ENCODE results near the gene CERS6.

Gene CERS6

DNA sequence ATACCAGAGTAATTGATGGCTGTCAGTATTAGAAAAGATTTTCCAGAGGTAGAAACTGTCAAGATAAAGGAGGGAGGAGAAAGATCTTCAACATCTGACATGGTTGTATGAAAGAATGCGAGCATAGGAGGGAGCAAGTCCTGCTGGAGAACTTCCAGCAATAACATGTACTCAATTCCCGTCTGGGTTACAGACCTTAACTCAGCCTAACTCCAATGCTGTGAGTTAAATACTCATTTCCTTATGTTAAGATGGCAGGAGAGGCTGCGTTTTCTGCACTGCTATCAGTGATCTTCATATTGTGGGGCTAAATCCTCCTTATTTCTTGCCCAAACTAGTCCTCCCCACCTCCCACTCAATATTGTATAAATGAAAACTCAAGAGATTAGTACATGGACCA is 6.7 kb upstream of the CERS6 start:
- Histone ChIP-seq H3K4me3 (ENCODE audit: low read depth, low read length) (no peak overlapping the region), H3K4me1 (ENCODE audit: control insufficient read depth, insufficient read depth, low read length) (no peaks in the 10 kb centered on the region), H3K36me3 (ENCODE audit: control insufficient read depth in 2 of 2, insufficient read depth in 1 of 2, low read length in 2 of 2) (no peaks in the 10 kb centered on the region), H3K27ac (ENCODE audit: extremely low read depth, low read depth, low read length) (no peak overlapping the region), H3K9me3 (ENCODE audit: control insufficient read depth, insufficient read depth, low read depth, low read length) (no peaks in the 10 kb centered on the region)
- ChIA-PET POLR2A (no interaction called here), CTCF (no interaction called here)
- TF ChIP-seq ZBTB48 (tag by site-specific recombination; IDR thresholded peaks at IDR 0.05): no peak
- no peak for TF ChIP-seq ZNF223 (tag by site-specific recombination; IDR thresholded peaks at IDR 0.05)
- TF ChIP-seq ZNF416 (tag by site-specific recombination; IDR thresholded peaks at IDR 0.05): no peak
- no peak for TF ChIP-seq ZNF558 (tag by site-specific recombination; IDR thresholded peaks at IDR 0.05)
- TF ChIP-seq ZNF202 (tag by site-specific recombination; IDR thresholded peaks at IDR 0.05; ENCODE audit: borderline replicate concordance): no peak
- no peak for TF ChIP-seq ZNF174 (tag by site-specific recombination; IDR thresholded peaks at IDR 0.05)
- no peak for TF ChIP-seq HOXC10 (CRISPR knock-in tag; IDR thresholded peaks at IDR 0.05)
- TF ChIP-seq ZNF184 (tag by site-specific recombination; IDR thresholded peaks at IDR 0.05): no peak
- no peak for TF ChIP-seq ZNF10 (tag by site-specific recombination; IDR thresholded peaks at IDR 0.05)
- TF ChIP-seq, protein P1, sequence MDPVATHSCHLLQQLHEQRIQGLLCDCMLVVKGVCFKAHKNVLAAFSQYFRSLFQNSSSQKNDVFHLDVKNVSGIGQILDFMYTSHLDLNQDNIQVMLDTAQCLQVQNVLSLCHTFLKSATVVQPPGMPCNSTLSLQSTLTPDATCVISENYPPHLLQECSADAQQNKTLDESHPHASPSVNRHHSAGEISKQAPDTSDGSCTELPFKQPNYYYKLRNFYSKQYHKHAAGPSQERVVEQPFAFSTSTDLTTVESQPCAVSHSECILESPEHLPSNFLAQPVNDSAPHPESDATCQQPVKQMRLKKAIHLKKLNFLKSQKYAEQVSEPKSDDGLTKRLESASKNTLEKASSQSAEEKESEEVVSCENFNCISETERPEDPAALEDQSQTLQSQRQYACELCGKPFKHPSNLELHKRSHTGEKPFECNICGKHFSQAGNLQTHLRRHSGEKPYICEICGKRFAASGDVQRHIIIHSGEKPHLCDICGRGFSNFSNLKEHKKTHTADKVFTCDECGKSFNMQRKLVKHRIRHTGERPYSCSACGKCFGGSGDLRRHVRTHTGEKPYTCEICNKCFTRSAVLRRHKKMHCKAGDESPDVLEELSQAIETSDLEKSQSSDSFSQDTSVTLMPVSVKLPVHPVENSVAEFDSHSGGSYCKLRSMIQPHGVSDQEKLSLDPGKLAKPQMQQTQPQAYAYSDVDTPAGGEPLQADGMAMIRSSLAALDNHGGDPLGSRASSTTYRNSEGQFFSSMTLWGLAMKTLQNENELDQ (tag by site-specific recombination; IDR thresholded peaks at IDR 0.05; ENCODE audit: low read depth): no peak
- TF ChIP-seq, protein P2, sequence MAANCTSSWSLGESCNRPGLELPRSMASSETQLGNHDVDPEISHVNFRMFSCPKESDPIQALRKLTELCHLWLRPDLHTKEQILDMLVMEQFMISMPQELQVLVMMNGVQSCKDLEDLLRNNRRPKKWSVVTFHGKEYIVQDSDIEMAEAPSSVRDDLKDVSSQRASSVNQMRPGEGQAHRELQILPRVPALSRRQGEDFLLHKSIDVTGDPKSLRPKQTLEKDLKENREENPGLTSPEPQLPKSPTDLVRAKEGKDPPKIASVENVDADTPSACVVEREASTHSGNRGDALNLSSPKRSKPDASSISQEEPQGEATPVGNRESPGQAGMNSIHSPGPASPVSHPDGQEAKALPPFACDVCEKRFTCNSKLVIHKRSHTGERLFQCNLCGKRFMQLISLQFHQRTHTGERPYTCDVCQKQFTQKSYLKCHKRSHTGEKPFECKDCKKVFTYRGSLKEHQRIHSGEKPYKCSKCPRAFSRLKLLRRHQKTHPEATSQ (tag by site-specific recombination; IDR thresholded peaks at IDR 0.05): no peak
- TF ChIP-seq ZNF610 (tag by site-specific recombination; IDR thresholded peaks at IDR 0.05; ENCODE audit: borderline replicate concordance): no peak
- TF ChIP-seq, protein P3, sequence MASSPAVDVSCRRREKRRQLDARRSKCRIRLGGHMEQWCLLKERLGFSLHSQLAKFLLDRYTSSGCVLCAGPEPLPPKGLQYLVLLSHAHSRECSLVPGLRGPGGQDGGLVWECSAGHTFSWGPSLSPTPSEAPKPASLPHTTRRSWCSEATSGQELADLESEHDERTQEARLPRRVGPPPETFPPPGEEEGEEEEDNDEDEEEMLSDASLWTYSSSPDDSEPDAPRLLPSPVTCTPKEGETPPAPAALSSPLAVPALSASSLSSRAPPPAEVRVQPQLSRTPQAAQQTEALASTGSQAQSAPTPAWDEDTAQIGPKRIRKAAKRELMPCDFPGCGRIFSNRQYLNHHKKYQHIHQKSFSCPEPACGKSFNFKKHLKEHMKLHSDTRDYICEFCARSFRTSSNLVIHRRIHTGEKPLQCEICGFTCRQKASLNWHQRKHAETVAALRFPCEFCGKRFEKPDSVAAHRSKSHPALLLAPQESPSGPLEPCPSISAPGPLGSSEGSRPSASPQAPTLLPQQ (tag by site-specific recombination; IDR thresholded peaks at IDR 0.05): no peak
- TF ChIP-seq ZNF426 (tag by site-specific recombination; IDR thresholded peaks at IDR 0.05): no peak
- TF ChIP-seq ZNF660 (tag by site-specific recombination; IDR thresholded peaks at IDR 0.05): no peak
- TF ChIP-seq, protein P4, sequence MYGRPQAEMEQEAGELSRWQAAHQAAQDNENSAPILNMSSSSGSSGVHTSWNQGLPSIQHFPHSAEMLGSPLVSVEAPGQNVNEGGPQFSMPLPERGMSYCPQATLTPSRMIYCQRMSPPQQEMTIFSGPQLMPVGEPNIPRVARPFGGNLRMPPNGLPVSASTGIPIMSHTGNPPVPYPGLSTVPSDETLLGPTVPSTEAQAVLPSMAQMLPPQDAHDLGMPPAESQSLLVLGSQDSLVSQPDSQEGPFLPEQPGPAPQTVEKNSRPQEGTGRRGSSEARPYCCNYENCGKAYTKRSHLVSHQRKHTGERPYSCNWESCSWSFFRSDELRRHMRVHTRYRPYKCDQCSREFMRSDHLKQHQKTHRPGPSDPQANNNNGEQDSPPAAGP (tag by site-specific recombination; IDR thresholded peaks at IDR 0.05): no peak

DNA sequence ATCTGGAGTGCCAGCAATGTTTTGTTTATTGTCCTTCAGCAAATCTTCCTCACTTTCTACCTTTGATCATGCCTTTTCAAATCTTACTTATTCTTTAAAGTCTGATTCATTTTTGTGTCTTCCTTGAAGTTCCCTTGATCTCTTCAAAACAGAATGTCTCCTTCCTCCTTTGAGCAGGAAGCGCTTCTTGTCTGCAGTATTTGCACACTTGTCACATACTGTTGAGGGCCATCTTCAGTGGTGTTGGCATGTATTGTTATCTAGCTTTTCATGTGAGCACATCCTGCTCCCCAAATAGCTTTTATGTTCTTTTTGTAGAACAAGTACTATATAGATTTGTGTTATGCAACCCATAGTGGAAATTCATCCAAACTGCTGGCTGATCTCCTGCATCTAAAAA is 5.9 kb upstream of the CERS6 start:
- H3K4me1 ChIP-seq (ENCODE audit: control insufficient read depth, insufficient read depth, low read length): no peaks in the 10 kb centered on the region
- no peak overlapping the region for H3K4me3 ChIP-seq (ENCODE audit: low read depth, low read length)
- H3K36me3 ChIP-seq (ENCODE audit: control insufficient read depth in 2 of 2, insufficient read depth in 1 of 2, low read length in 2 of 2): no peaks in the 10 kb centered on the region
- ChIA-PET POLR2A (no interaction called here), CTCF (no interaction called here)
- H3K27ac ChIP-seq (ENCODE audit: extremely low read depth, low read depth, low read length): no peak overlapping the region
- no peaks in the 10 kb centered on the region for H3K9me3 ChIP-seq (ENCODE audit: control insufficient read depth, insufficient read depth, low read depth, low read length)
- no peak for TF ChIP-seq ZNF248 (tag by site-specific recombination; IDR thresholded peaks at IDR 0.05)
- no peak for TF ChIP-seq ZNF560 (tag by site-specific recombination; IDR thresholded peaks at IDR 0.05; ENCODE audit: borderline replicate concordance)
- no peak for TF ChIP-seq ZNF549 (tag by site-specific recombination; IDR thresholded peaks at IDR 0.05)
- TF ChIP-seq ZNF514 (tag by site-specific recombination; IDR thresholded peaks at IDR 0.05): no peak
- TF ChIP-seq, protein P5, sequence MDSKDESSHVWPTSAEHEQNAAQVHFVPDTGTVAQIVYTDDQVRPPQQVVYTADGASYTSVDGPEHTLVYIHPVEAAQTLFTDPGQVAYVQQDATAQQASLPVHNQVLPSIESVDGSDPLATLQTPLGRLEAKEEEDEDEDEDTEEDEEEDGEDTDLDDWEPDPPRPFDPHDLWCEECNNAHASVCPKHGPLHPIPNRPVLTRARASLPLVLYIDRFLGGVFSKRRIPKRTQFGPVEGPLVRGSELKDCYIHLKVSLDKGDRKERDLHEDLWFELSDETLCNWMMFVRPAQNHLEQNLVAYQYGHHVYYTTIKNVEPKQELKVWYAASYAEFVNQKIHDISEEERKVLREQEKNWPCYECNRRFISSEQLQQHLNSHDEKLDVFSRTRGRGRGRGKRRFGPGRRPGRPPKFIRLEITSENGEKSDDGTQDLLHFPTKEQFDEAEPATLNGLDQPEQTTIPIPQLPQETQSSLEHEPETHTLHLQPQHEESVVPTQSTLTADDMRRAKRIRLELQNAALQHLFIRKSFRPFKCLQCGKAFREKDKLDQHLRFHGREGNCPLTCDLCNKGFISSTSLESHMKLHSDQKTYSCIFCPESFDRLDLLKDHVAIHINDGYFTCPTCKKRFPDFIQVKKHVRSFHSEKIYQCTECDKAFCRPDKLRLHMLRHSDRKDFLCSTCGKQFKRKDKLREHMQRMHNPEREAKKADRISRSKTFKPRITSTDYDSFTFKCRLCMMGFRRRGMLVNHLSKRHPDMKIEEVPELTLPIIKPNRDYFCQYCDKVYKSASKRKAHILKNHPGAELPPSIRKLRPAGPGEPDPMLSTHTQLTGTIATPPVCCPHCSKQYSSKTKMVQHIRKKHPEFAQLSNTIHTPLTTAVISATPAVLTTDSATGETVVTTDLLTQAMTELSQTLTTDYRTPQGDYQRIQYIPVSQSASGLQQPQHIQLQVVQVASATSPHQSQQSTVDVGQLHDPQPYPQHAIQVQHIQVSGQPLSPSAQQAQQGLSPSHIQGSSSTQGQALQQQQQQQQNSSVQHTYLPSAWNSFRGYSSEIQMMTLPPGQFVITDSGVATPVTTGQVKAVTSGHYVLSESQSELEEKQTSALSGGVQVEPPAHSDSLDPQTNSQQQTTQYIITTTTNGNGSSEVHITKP (tag by site-specific recombination; IDR thresholded peaks at IDR 0.05): no peak
- no peak for TF ChIP-seq ZNF19 (tag by site-specific recombination; IDR thresholded peaks at IDR 0.05; ENCODE audit: low read depth)
- no peak for TF ChIP-seq ZNF624 (tag by site-specific recombination; IDR thresholded peaks at IDR 0.05)
- TF ChIP-seq IKZF3 (tag by site-specific recombination; IDR thresholded peaks at IDR 0.05): no peak
- TF ChIP-seq ZFHX2 (tag by site-specific recombination; conservative IDR thresholded peaks at IDR 0.05): no peak
